Stimulated activated CD4-positive, alpha-beta T cell treated with anti-CD3 and anti-CD28 coated beads, Interleukin-4, amount 100 ng/mL, for 48 hours (primary cell): Measurements from ENCODE around the gene FCER1G.
A peak's percentile ranks its signal among the peaks of the same experiment; 100 is the strongest.

Experiments
- DNase-seq, 2 donors: peaks; one replicate each; pipeline ENCODE4 v3.0.0-alpha.2; 2020; ENCODE audit warnings: low read depth in 2 of 2

Gene FCER1G

DNA sequence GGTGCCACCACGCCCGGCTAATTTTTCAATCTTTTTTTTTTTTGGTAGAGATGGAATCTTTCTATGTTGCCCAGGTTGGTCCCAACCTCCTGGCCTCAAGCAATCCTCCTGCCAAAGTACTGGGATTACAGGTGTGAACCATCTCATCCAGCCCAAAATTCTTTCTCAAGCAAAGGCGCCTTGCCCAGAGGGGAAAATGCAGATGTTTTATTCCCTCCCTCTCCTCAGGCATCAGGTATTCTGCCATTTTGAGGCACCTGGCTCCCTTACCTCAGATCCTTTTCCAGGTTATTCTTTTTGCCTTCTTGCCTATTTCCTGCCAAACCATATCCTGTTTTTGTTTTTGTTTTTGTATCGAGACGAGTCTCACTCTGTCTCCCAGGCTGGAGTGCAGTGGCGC lies 26.7 kb upstream of the FCER1G start:
- DNase-seq, result no peak

DNA sequence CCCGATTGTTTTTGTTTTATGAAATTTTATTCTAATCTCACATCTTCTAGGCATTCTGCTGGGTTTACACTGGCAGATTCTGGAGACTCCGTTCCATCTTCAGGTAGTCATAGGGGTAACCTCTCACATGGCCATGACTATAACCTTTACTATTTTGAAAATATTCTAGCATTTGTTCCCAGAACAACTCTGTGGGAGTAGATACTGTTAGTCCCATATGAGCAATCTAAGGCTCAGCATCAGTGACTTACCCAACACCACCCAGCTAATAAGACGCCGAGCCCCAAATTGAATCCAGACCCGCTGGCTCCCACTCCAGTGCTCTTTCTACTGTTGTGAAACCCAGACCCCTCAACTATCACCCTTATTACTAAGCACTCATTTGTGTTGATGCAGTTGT lies 26.1 kb upstream of the FCER1G start:
- no peak for DNase-seq

DNA sequence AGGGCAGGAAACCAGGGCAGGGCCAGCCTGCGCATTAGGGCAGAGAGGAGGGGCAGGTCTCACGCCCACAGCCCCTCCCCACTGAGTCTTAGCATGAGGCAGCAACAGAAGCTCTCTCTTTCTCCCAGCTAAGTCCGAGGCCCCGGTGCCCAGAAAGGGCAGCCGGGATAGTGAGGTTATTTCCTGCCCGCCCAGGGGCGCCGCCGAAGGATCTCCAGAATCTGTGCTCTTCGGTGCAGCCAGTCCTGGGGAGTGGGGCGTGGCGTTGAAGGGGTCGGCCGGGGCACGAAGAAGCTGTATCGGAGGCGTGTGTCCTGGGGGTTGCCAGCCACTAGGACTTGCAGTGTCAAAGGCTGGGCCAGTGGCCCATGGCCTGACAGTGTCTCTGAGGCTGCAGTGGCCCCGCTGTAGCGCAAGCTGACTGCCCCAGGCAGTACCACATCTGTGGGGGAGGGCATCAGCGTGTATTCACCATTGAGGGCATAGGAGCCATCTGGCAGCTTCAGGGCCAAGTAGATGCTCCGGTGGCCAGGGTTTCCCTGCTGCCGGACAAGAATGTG lies 24.1 kb upstream of the FCER1G start:
- DNase-seq, result no peak

DNA sequence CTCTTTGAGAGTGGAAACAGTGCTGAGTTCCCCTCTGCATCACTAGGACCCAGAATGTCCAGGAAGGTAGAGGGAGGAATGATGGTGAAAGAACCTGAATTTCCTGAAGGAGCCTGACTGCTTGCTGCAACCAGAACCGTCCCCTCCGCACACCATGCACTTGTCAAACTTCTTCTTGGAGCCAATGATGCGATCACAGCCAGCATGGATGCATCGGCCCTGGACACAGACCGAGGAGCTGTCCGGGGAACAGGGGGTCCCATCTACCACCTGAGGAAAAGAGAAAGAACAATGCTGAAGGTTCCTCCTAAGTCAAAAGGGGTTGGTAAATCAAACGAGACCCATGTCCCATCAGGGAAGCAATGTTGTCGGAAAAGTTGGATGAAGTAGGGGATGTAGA lies 23.1 kb upstream of the FCER1G start:
- DNase-seq, result no peak

DNA sequence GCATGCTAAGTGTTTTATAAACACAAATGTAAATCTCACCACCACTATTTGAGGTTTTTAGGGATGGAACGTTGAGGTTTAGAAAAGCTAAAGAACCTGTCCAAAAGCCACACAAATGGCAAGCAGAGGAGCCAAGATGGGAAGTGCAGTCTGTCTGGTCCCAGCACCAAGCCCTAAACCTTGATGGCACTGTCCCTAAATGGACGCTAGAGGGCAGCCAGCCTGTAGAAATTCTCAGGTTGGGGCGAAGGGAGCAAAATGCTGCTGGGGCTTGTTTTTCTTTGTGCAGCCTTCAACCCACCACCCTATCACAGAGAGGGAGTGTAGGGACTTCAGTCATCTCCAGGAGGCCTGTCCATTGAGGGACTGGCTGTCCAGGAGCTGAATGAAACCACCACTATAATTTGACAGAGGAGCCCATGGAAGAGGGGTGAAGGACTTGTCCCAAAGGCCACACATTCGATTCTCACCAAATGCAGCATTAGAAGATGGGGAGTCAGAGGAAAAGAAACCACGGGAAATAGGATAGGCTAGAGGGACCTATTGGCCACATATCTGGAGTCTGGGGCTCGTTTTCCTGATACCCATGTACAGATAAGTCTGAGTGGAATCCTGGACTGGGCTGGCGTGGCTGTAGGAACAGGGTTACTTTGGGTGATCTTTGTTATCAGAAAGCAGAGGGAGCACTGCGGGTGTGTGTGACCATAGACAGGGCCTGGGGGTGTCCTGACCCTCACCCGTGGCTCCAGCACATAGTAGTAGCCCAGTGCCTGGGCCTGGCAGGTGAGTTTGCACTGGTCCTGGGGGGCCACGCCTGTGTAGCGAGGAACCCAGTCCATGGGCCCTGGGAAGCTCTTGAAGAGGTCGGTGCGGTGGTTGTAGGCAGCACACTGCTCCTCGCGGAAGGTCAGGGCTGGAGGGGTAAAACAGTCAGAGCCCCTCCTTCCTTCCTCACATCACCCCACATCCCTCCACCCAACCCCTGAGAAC lies 22.3 kb upstream of the FCER1G start:
- DNase-seq, result peak; percentile 46 to 56

DNA sequence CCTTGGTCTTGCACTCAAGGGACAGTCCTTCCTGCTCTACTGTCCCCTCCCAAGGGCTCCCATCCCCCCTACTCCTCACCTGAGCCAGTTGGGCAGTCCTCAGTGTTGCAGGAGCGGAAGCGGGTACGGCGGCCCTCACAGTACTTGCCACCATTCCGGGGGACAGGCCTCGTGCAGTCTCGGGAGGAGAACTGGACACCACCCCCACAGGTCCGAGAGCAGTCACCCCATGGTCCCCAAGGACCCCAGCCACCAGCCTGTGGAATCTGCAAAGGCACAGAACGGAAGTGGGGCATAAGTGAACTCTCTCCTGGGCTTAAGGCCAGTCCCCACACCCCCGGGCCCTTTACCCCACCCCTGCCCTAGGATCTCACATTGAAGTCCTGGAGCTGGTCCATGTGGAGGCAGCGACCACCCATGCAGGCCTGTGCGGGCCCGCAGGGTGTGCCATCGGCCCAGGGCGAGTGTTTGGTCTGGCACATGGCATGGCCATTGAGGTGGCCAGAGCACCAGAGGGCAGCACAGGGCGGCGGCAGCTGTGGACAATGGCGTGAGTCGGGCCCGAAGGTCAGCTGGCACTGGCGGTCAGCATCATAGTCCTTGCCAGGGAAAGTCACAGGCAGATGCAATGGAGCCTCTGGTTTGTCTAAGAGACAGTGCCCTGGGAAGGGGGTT lies 21.4 kb upstream of the FCER1G start:
- no peak for DNase-seq

DNA sequence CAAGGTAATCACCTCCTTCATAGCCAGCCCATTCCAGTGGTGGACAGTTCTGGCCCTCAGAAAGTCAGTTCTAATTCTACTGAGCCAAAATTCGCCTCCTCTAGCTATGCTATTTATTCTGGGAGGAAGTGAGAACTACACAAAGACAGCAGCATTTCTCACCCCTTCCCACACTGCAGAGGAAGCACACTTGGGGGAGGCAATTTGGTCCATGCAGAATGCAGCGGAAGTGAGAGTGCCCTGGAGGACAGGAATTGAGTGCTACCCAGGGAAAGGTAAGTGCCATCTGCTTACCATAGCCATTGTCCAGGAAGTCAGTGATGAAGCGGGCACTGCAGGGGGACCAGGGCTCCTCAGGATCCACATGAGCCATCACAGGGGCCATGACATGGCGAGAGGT lies 19.9 kb upstream of the FCER1G start:
- DNase-seq, result no peak

DNA sequence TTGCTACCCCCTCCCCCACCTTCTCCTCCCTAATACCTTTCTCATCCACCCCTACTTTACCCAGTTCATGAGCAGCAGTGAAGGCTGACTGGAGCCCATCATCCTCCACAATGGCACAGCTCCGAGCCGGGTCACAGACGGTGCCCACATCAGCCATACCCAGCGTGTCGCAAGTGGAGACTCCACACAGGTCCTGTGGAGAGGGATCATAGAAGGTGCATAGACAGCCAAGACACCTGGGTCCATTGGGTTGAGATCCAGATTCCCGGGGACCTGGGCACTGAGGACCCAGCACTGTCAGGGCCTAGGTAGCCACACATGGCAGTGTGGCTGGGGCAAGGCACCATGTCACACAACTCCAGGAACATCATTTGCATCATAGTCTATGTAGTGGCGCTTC lies 19.0 kb upstream of the FCER1G start:
- DNase-seq, result no peak

DNA sequence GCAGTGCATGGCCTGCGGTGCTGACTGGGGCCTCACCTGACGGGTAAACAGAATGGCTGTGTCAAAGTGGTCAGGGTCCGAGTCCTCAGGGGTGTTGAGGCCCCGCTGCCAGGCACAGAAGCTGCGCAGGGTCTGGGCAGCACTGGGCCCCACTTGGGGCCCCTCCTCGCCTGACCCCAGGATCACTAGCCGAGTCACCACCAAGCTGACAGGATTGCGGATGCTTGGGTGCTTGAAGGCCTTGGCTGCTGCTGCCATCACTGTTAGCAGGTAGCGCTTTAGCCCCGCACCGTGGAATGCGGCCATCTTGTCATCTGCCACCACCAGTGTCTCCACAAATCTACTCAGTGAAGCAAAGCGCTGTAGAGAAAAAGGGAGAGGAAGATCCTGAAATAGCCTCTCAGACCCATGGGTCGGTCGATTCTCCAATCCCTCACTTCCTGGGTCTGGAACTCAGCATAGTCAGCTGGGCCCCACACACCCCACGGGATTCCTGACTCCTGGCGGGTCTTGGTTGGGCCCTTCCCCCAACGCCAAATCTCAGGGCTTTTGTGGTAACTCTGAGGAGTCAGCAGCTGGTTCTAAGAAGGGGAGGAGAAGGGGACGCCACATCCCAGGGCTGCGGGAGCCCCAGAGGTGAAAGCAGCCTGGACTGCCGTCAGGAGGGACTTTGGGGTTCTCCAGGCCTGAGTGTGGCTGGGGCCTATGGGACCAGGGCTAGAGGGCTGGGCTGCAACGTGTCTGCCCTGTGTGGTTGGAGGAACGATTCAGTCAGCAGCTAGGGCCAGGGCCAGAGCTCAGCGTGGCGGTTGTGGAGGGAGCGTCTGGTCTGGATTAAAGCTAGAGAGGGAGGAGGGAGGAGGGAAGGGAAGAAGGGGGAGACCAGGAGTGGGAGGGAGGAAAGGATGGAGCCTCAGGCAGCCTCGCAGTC lies 18.3 kb upstream of the FCER1G start:
- DNase-seq, result no peak

DNA sequence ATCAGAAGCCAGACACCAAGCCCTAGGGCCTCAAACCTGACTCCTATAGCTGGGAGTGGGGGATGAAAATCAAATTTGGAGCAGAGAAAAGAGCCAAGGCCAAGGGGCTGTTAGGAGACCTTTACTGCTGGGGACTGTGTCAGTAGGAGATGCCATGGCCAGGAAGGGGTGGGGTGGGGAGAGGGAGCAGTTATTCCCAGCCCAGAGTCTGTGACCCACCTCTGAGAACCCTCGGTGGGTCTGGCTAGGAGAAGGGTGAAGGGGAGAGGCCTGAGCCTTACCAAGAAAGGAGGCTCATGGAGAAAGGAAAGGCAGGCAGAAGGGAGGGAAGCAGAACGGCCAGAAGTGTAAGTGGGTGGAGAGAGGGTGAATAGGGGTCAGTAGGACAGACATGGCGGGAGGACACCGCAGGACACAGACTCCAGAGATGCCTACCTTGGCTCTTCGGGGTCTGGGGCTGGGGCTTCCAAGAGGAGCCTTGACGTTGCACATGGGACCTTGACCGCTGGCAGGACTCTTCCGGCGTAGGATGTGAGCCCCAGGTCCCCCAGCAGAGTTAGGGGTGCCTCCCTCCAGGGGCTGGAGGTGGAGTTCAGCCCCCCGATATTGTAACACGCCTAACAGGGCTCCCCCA lies 17.4 kb upstream of the FCER1G start:
- DNase-seq, result no peak

DNA sequence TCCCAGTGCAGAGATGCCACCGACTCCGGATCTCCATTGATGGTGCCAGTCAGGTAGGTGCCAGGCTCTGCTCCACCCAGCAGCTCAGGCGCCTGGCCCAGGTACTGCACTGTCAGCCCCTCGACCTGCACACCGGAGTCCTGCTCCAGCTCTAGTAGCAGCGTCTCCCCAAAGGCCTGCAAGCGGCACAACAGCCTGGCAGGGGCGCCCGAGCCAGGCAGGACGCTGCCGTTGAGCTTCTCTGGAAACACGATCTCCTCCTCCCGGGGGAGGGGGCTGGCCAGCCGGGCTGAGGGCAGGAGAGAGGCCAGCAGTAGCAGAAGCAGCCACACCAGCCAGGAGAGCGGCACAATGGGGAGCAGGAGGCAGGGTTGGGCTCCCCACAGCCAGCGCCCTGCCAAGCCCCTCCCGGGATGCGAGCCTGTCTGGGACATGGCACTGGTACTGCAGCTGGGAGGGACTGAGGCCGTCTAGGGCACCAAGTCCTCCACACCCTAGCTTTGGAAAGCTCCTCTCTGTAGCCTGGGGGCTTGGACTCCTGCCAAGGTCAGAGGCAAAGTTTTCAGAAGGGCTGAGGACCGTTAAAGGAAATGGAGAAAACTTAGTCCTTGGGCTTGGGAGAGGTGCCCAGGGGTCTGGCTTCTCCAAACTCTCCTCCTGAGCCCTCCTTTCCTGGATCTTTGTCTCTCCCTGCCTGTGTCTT lies 16.8 kb upstream of the FCER1G start:
- DNase-seq, result no peak

DNA sequence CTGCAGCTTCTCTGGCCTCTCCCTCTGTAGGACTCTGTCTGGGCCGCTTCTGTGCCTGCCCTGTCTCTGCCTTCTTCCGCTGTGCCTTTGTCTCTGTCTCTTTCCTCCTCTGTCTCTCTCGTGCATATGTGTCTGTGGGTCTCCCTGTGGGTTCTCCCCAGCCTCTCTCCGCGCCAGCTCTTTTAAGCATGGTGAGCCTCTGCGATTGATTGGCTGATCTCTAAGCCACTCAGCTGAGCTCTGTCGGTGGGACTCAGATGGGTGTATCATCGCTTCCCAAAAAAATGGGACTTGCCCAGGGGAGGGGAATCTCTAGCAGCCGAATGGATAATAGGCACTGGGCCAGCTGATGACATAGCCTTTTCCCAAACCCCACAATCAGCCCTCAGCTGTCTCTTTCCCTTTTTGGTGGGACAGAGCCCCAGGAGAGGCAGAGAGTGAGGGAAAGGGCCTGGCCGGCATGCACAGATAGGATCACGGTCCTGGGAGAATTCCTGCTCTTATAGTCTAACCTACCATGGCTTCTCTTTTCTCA lies 16.1 kb upstream of the FCER1G start, which contains the start of gene ADAMTS4:
Gene ADAMTS4, minus strand, starts transcription at position 158 of the 535 bp plus-strand sequence. CDS start 427 bp downstream, outside the sequence.
- no peak for DNase-seq

DNA sequence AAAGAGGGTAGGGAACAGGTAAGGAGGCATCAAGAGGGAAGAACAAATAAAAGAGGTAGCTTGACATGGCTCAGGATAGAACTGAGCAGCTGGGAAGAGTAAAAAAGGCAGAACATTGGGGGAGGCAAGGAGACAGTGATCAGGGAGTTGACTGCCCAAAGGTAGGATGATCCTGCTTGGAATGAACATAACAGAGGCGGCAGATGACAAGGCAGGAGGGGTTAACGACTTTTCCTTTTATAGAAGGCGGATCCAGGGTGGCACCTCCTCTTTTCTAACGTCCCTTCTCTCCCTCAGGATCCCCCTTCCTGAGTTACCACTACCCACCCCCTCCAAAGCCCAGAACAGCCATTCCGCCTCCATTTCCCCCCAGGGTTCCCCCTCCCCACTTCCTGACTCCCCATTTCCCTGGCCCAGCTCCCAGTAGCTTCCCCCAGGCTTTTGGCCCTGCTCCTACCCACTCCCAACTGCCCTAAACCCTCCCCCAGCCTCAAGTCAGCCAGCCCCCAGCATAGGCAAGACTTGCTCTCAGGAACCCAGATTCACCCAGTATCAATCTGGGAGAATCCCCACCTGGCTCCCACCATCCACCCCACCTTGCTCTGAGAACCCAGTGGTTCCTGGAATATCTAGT lies 15.5 kb upstream of the FCER1G start:
- no peak for DNase-seq

DNA sequence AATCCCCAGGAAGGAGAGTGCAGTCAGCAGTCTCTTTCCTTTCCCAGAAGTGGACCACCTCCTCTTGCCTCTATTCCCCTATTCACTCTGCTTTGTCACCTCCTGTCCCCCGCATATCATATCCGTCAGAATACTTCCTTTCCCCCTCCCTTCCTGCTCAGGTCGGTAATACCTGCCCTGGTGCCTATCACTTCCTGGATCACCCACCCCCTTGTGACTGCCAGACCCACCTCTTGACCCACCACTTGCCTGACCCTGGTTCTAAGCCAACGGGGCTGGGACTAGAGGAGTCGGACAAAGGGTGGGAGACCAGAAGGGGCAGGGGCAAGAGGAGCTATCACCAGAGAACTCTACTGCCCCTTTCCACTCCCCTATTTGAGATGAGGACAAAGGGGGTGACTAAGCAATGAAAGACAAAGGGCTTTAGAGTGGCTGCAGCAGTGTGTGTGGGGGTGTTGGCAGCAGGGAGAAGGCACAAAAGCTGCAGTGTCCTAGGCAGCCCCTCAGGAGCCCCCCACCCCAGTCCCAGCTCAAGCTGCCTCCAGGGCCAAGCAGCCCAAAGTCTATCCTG lies 14.6 kb upstream of the FCER1G start:
- DNase-seq, result no peak

DNA sequence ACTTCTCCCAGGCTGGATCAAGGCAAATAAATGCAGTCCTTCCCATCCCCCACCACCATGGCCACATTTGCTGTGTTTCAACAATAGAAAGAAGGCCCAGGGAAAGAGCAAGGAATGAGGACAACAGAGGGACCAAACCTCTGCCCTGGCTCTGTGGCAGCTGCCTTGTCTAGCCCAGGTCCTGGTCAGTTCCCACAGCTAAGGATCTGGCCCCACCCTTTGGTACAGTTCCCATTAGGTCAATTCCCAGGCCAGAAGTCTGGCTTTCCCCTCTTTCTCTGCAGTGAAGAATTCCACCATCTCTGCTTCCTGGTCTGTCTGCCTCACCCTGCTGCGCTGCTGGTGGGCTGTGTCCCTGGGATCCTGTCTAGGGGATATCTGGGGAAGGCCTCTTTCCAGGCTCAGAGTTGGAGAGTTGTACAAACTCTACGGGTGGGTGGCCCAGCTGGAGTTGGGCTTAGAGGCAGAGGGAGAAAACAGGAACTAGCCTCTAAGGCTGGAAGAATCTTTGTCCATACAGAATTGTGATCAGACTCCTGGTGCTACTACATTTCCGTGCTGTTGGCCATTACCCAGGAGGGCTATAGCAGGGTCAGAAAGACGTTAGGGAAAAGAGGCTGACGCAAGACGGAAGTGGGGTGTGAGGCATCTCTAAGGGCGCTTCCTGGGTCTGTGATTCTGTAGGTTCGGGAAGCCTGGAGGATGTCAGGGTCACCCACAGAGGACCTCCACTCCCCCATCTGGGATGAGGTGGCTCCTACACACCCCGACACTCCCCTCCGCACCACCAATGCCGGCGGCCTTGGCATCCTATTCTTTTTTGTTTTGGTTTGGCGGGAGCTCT lies 13.9 kb upstream of the FCER1G start:
- no peak for DNase-seq

DNA sequence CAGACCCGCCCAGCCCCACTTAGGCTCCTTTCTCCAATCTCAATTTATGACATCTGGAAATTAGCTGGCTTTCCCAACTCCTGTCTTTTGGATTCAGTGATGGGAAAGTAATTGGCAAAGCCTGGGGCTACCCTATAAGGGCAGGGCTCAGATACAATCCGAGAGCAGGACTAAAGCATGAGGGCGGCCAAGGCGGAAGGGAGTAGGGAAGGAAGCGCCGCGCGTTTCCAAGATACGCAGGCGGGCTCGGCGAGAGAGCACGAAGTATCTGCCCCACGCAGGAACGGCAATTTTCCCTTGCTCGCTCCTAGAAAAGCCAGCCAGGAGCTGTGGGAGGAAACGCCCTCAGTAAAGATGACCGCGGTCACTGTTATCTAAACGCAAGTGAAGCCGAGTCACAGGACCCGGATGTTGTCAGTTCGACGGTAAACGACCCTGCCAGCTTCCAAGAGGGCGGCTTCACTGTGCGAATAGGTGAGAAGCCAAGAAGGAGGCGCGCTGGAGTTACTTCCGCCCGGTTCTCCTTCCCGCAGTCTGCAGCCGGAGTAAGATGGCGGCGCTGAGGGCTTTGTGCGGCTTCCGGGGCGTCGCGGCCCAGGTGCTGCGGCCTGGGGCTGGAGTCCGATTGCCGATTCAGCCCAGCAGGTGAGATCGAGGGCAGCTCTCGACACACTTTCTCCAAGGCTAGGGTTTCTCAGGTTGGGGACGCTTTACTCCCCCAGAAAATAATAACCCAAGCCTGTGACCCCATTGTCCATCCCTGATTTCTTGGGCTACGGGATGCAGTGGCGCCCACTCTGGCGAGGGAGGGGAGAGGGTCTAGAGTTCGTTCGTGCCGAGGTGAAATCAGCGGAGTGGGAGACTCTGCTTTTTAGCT lies 13.0 kb upstream of the FCER1G start, which contains the start of gene NDUFS2:
Gene NDUFS2, plus strand, starts transcription at position 532 of the 877 bp plus-strand sequence. Its CDS starts 19 bp downstream, at position 551.
- peak; percentile 87 to 91 for DNase-seq
